NCI-H2196 treated with DMSO at 0.1 percent for 48 hours (cell line): ENCODE measurements around the gene MAFF.
"Not testable (repeated sequence)": the region's sequence is repeated elsewhere in the genome, so short reads cannot be mapped to it uniquely, and the experiment has no call there.

ENCODE experiments used
- DNase-seq: peaks from one replicate; lab custom pipeline; 2025; ENCODE audit not compliant: unreplicated experiment; lab: John Stamatoyannopoulos, UW

MAFF gene

DNA sequence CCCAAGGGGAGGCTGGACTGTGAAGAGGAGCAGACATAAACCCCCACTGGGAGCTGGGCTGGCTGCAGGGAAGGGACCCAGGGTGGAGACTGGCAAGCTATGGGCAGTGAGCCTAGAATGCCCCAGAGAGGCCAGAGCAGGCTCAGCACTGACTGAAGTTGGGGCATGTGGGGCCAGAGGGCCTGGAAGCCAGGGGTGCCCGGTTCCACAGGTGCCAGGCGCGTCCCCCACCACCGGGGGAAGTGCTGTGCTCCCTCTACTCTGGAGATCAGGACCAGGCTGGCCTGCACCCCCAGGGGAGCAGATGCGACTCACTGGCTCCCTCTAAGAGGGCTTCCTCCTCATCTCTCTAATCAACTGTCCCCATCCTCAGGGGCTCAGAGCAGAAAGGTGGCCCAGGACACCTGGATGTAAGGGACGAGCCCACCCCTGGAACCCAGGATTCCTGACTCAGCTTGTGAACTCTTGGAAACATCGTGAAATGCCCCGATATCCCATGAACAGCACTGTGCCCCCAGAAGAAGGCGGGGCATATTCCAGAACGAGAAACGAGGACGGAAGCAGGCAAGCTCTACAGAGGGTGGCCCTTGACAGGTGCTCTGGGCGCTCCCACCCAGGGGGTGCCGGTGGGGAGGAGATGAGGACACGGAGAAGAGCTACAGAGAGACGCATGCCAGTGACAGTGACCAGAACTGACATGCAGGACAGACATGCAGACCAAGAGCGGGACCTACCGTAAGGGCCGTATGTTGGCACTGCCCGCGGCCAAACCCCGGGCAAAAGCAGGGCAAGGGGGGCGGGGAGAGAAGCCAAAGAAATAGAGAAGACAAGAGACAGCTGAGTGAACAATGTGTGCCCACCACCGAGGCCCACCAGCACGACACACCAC, 20.4 kb downstream of the MAFF start:
- DNase-seq, result no peak

DNA sequence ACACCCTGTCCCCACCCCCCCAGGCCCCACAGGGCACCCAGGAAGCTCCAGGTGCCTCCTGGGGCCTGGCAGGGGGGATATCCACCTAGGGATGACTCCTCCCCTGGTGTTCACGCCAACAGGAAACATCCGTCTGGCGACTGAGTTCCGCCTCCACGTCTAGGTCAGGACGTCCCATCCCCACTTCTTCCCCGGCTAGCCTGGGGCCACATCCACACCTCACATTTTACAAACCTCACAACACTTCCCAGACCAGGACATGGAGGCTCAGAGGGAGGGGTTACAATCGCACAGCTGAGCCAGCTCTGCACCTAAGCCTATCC, 21.0 kb downstream of the MAFF start:
- no peak for DNase-seq

DNA sequence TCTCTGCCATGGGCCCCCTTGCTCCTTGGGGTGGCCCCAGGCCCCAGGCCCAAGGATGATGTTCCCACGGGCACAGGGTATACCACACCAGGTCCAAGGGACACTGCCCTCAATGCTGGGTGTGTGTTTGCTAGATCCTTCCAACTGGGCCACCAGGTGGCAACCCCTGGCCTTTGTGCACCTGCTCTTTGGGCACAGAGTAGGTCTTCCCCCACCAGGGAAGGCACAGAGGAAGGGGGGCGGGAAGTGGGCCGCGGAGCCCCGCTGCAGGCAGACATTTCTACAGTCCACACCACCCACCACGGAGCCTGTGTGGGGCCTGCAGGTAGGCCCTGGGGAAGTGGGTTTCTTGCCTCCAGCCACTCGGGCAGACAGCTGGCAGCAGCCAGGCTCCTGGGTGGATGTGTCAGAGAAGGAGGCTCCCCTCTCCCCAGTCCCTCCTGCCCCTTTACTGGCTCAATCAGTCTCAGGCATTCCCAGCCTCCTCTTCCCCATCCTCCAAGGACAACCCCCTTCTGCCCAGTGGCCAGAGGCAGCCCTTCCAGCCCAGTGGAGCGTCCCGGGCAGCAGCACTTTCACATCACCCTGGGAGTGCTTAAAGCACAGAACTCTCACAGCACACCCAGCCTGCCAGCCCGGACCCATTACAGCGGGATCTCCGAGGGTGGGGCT, 21.6 kb downstream of the MAFF start:
- DNase-seq, result no peak

DNA sequence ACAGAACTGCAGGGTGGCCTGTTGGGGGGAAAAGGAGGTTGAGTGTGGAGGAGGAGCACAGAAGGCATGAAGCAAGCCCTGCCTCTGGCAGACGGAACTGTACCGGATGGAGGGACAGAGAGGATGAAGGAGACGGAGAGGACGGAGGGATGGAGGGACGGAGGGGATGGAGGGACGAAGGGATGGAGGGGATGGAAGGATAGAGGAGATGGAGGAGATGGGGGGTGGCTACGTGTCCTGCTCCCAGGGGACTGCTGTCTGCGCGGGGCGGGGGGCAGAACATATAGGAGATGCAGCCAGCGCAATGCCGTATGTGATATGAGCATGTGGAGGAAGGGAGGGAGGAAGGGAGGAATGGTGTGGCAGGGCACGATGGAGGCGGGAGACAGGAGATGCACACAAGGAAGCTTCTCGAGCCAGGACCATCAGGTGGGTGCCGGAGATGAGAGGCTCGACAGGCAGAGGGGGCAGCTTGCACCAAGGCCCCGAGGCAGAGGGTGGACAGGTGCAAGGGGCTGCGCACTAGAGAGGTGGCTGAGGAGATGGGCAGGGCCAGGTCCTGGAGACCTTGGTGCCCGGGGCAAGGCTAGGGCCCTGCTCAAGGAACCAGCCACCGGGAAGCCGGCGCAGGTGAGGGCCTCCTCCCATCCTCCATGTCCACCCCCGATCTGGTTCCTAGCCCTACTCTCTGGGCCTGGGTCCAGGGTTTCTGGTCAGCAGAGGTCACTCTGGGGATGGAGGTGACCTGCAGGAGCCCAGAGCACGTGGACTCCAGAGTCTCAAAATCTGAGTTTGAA, 25.3 kb downstream of the MAFF start:
- DNase-seq, result no peak

DNA sequence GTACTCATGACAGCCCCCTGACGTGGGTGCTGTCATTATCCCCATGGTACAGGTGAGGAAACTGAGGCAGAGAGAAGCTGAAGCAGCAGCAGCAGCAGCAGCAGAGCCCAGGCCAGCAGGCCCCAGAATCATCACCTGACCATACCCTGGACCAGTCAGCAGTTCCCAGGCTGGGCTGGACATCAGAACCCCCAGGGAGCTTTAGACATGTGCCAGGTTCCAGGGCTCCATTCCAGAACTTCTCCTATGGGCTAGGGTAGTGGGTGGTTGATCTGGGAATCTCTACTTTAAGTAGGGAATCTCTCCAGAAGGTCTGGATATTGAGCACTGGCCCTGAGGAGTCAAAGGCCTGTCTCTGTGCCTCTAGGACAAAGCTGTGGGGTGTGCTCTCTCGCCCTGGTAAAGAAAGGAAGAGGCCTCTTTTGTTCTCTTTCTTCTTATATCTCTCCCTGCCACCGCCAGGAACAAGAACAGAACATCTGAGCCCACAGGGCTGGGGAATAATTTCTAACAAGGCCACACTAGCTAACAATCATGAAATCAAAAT, 26.6 kb downstream of the MAFF start:
- DNase-seq, result no peak

DNA sequence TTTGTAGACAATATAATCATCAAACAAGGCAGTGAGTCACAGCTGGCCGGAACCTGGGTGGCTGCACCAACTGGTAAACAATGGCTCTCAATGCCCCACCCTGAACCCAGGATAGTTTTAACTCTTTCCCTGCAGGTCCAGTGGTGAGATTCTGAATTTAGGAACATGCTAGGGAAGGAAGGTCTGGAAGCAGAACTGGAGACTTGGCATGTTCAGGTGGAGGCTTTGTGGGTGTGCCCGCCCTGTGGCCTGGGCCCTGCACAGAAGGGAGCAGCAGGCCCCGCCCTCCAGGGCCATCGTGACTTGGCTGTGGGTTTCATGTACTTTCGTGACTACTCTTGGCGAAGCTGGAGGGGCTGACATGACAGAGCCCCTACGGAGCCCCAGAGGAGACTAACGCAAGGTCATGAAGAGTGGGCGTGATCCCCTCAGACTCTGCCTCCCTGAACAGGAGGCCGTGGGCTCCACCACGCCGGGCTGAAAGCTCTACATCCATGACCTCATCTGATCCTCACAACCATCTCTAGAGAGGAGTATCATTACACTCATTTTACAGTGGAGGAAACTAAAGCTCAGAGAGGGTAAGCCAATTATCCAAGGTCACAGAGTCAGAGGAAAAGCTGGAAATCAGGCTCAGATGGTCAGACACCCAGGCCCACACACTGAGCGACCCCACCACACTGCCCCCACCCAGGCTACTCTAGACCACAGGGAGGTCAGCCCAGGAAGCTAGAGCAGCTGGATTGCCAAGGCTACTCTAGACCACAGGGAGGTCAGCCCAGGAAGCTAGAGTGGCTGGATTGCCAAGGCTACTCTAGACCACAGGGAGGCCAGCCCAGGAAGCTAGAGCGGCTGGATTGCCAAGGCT, 27.3 kb downstream of the MAFF start:
- no peak for DNase-seq

DNA sequence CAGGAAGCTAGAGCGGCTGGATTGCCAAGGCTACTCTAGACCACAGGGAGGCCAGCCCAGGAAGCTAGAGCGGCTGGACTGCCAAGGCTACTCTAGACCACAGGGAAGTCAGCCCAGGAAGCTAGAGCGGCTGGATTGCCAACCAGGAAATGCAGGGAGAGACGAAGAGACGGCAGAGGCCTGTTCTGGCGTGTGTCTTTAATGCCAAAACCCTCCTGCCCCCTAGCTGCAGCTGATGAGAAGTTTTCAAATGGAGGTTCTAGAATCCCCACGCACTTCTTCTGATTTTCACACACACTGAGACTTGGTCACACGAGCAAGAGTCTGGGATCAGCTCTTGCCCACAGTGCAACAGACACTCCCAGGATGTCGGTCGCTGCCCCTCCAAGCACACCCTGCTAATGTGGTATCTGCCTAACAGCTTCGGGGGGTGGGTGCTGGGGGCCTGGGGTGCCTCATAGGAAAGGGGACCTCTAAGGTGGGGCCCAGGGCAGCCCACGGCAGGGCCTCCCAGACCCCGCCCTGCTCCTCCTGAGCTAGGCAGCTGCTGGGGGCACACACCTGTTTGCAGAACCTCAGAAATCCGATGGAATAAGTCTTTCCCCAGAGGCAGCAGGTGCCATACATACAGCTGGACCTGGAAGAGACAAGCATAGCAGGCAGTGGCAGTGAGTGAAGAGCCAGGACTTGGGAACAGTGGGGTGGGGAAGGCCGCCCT, 28.5 kb downstream of the MAFF start:
- no peak for DNase-seq

DNA sequence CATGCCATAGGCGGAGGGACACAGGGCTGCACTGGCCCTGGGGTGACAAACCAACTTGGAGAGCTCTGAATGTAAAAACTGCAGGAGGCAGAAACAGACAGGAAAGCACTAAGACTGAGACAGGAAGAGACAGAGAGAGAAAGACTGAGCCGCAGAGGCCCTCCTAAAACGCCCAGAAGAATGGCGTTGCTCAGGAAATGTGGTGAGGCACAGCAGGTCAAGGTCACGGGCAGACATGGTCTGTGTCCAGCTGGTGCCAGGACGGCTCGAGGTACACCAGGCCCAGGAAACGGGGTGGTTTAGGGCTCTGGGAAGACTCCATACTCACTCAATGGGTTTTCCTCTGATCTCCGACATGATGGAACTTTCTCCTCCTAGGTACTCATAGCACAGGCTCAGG, 29.1 kb downstream of the MAFF start:
- no peak for DNase-seq

DNA sequence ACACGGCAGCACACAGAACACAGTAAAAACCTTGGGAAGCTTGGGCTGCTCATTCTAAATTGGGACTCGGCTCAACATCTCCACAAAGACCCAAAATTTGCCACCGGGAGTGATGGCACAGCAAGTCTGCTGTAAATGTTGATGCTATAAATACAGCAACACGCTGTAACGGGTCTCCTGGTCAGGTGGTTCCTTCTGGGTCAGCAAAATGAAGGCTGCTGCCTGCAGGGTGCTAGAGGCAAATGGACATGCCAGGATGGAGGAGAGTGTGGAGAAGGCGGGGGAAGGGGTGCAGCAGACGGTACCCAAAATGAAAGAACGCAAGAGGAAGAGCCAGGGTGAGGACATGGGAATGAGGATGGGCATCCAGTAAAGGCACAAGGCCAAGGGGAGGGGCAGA, 30.4 kb downstream of the MAFF start:
- no peak for DNase-seq

DNA sequence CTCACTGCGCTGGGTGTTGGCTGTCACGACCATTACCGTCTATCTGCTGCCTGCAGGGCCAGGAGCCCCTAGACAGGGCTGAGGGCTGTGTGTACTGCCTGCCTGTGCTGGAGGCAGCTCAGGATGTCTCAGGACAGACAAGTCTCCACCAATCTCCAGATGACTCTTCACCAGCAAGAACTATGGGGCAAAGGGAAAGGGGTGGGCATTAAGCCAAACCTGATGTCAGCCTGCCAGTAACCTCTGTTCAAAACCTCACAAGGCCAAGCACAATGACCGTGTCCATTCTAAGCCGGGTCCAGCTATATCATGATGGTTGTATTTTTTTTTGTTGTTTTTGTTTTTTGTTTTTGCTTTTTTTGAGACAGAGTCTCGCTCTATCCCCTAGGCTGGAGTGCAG, 31.6 kb downstream of the MAFF start:
- no peak for DNase-seq

DNA sequence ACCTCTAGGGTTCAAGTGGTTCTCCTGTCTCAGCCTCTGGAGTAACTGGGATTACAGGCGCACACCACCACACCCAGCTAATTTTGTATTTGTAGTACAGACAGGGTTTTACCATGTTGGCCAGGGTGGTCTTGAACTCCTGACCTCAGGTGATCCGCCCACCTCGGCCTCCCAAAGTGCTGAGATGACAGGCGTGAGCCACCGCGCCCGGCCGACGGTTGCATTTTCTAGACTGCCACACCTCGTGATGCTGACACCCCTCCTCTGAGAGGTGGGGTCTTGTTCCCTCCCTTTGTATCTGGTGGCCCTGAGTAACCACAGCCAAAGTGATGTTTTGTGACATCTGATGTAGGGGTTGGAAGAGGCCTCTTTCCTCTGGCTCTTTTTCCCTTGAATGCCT, 32.1 kb downstream of the MAFF start:
- DNase-seq, result not testable (repeated sequence)

DNA sequence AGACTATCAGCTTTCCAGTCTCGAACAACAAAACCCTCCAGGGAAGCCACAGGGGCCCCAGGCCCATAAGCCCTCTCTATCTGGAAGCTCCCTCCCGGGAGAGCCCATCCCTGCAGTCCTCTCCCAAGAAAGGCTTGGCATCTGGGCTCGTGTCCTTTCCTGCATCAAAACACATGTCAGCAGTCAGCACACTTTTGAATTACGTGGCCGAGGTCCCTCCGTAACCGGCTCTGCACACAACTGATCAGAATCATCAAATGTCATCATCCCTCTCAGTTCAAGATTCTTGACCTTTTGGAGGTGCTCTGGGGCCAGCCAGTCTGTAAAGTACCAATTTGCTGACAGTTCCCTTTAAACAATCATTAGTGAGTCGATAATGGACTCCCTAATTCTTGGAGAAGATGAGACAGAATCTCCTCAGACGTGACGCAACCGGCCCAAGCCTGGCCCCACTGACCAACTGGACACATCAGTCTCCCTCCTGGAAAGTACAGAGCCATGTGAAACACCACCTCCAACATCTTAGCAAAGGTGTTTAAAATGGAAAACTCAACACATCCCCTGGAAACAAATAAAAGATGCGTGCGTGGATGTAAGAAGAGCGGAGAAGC, 33.6 kb downstream of the MAFF start:
- DNase-seq, result no peak

DNA sequence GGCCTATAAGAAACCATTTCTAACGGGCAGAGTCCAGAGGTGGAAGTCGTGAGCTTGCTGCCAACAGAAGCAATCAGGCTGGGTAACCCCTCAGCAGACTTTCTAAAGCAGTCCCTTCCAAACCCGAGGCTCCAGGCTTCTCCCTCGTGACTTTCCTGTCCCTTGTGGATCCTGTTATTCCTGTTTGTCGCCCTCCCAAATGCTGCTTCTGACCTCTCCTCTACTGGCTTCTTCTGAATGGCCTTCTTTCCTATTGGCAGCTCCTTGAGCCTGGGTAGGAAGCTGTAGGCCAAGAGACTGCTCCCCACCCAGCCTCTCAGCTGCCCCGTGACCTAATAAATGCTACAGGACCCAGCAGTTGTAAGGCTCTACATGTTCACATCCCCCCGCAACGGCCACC, 35.0 kb downstream of the MAFF start:
- no peak for DNase-seq

DNA sequence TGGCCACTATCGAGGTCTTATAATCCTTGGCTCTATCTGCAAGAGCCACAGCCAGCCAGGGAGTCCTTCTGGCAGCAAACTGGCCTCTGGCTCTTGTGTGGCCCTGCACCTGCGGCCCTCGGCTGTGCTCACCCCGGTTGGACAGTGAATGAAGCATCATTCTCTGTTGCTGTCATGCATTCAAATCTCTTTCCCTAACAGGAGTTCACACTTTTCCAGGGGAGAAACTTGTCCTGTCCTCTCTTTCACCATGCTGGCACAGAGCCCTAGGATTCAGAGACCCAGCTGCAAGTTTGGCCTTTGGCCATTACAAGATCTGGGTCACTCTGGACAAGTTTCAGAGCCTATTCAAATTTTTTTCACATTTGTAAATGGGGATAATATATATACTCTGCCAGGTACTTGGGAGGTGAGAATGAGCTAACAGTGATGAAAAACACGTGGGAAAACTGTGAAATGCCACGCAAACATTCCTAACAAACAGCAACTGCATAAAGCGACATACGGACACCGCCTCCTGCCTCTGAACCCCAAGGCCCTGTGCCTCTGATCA, 36.8 kb downstream of the MAFF start:
- no peak for DNase-seq

DNA sequence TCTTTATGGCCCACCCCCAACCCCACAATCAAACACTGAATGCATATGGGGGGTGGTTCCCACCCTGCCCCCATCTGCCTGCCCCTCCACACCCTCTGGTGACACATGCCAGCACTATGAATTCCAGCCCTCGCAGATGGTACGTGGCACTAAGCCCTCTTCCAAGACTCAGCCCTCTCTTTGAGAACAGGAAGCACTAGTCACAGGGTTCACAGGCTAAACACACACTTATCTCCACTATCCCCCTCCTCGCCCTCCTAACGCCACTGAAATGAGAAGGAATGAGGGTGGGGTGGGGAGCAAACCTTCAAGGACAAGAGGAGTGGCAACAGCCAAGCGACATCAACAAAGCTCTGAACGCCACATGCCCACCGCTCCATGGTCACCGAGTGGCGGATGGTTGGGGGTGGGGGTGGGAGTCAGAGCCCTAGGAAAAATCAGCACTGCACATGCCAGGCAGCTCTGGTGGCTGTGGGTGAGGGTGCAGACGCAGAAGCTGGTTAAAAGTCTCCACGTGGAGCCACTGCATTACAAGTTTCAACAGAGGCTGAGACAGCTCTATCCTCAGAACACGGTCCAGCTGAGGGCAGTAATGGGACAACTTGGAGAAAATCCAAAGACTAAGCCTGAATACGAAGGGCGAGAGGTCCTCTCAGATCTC, 37.4 kb downstream of the MAFF start:
- no peak for DNase-seq

DNA sequence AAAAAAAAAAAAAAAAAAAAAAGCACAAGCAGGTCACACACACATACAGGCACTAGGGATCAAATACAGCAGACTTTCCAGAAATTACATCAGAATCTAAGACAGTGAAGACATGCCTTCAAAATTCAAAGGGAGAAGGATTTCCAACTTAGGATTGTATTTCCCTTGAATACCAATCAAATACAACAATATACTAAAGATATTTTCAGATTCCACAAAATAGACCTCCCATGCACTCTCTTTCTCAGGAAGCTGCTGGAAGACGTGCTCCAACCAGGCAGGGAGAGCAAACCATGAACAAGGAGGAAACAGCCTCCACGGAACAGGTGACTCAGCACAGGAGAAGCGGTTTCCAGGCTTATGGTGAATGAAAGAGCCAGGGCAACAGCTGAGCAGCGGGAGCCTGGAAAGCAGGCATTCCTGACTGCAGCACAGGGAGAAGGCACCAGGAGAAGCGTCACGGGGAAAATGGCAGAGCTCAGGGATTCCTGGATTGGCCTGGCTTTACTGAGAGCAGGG, 39.0 kb downstream of the MAFF start:
- peak; percentile 5 for DNase-seq

DNA sequence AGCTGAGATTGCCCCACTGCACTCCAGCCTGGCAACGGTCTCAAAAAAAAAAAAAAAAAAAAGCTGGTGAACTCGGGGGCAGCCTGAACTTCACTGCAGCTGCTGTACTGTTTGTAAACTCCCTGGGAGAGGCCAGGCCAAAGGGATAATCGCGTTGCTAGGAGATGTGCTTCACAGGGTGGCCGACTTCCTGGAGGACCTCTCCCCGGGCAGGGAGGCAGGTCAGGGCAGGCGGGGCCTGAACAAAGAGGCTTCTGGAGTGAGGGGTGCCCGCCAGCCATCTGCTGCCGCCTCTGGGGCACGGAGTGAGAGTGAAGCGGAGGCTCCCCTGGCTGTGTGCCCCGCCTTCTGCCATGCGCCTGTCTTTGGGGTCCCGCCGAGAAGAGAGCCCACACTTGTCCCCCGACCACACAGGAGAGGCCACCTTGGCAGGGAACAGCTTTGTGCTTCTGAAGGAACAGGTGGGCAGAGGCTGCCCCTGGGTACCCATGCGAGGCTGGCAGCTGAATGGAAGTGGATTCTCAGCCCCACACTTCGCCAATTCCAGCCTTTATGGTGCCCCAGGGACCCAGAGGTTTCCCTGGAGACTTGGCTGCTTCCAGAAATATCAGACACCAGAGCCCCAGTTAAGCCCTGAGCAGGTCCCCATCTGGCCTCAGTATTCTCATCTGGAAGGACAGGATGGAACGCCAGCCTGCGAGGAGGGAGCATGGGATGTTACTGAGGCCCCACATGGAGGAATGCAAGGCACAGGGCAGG, 41.4 kb downstream of the MAFF start:
- peak; percentile 64 for DNase-seq

DNA sequence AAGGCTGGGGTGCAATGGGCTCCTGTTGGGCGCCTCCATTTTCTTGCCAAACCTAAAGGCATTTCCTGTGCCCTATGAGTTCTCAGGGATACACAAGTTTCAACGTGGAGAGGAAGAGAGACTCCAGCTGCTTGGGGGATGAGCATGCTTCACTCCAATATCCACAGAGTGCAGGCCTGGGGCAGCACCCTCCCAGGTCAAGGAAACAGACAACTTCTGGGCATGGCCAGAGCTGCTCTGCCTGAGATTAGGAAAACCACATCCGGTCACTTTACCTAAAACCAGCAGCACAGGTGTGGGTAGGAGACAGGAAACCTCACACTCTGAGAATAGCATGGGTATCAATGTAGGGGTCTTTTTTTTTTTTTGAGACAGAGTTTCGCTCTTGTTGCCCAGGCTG, 42.3 kb downstream of the MAFF start:
- DNase-seq, result no peak
